ENCODE data around the gene AQP12B.

AQP12B gene

GRCh38 chr2:240719676-240720545 lies 37.2 kb upstream of the AQP12B start:
- DNase-seq (ENCODE audit: low read depth), result no peak
- TF ChIP-seq, protein P1, sequence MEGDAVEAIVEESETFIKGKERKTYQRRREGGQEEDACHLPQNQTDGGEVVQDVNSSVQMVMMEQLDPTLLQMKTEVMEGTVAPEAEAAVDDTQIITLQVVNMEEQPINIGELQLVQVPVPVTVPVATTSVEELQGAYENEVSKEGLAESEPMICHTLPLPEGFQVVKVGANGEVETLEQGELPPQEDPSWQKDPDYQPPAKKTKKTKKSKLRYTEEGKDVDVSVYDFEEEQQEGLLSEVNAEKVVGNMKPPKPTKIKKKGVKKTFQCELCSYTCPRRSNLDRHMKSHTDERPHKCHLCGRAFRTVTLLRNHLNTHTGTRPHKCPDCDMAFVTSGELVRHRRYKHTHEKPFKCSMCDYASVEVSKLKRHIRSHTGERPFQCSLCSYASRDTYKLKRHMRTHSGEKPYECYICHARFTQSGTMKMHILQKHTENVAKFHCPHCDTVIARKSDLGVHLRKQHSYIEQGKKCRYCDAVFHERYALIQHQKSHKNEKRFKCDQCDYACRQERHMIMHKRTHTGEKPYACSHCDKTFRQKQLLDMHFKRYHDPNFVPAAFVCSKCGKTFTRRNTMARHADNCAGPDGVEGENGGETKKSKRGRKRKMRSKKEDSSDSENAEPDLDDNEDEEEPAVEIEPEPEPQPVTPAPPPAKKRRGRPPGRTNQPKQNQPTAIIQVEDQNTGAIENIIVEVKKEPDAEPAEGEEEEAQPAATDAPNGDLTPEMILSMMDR (IDR thresholded peaks at IDR 0.05; ENCODE audit: low read depth, low read length), result no peak
- no peak for TF ChIP-seq POLR2A (IDR thresholded peaks at IDR 0.05; ENCODE audit: extremely low read depth, insufficient read length)
- no peak for TF ChIP-seq MYC (IDR thresholded peaks at IDR 0.05; ENCODE audit: low read depth, low read length)
- TF ChIP-seq, protein P2, sequence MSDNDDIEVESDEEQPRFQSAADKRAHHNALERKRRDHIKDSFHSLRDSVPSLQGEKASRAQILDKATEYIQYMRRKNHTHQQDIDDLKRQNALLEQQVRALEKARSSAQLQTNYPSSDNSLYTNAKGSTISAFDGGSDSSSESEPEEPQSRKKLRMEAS (IDR thresholded peaks at IDR 0.05; ENCODE audit: low read depth, low read length), result no peak
- no peak overlapping the region for H3K4me3 ChIP-seq (ENCODE audit: low read depth, low read length)

GRCh38 chr2:240718896-240719490 lies 36.3 kb upstream of the AQP12B start:
- no peak overlapping the region for H3K4me3 ChIP-seq (ENCODE audit: low read depth, low read length)
- TF ChIP-seq, protein P2 (IDR thresholded peaks at IDR 0.05; ENCODE audit: low read depth, low read length), result no peak
- TF ChIP-seq, protein P1 (IDR thresholded peaks at IDR 0.05; ENCODE audit: low read depth, low read length), result no peak
- TF ChIP-seq MYC (IDR thresholded peaks at IDR 0.05; ENCODE audit: low read depth, low read length), result no peak
- DNase-seq (ENCODE audit: low read depth), result no peak

GRCh38 chr2:240717681-240718581 lies 35.2 kb upstream of the AQP12B start:
- no peak overlapping the region for H3K4me3 ChIP-seq (ENCODE audit: low read depth, low read length)
- DNase-seq (ENCODE audit: low read depth), result no peak
- TF ChIP-seq, protein P2 (IDR thresholded peaks at IDR 0.05; ENCODE audit: low read depth, low read length), result no peak
- no peak for TF ChIP-seq MYC (IDR thresholded peaks at IDR 0.05; ENCODE audit: low read depth, low read length)
- TF ChIP-seq, protein P1 (IDR thresholded peaks at IDR 0.05; ENCODE audit: low read depth, low read length), result no peak
- TF ChIP-seq POLR2A (IDR thresholded peaks at IDR 0.05; ENCODE audit: extremely low read depth, insufficient read length), result no peak

- no peak overlapping the region for H3K4me3 ChIP-seq (ENCODE audit: low read depth, low read length)
- no peak for DNase-seq (ENCODE audit: low read depth)
- TF ChIP-seq, protein P1 (IDR thresholded peaks at IDR 0.05; ENCODE audit: low read depth, low read length), result no peak
- no peak for TF ChIP-seq MYC (IDR thresholded peaks at IDR 0.05; ENCODE audit: low read depth, low read length)
- no peak for TF ChIP-seq POLR2A (IDR thresholded peaks at IDR 0.05; ENCODE audit: extremely low read depth, insufficient read length)
- TF ChIP-seq, protein P2 (IDR thresholded peaks at IDR 0.05; ENCODE audit: low read depth, low read length), result no peak
These were observed 34.5 kb upstream of the AQP12B start for GRCh38 chr2:240717181-240717641.

- no peak for DNase-seq (ENCODE audit: low read depth)
- H3K4me3 ChIP-seq (ENCODE audit: low read depth, low read length), result no peak overlapping the region
- TF ChIP-seq, protein P1 (IDR thresholded peaks at IDR 0.05; ENCODE audit: low read depth, low read length), result no peak
- TF ChIP-seq, protein P2 (IDR thresholded peaks at IDR 0.05; ENCODE audit: low read depth, low read length), result no peak
- TF ChIP-seq POLR2A (IDR thresholded peaks at IDR 0.05; ENCODE audit: extremely low read depth, insufficient read length) (no peak), MYC (IDR thresholded peaks at IDR 0.05; ENCODE audit: low read depth, low read length) (no peak)
These were observed 33.6 kb upstream of the AQP12B start for GRCh38 chr2:240716130-240716798.

Data from NB4 (cell line).